HepG2 (cell line): ENCODE results near the gene POLE. TPM values are rescaled to one million over a fixed set of nuclear protein-coding genes. Genes with fewer than 3 reads are reported as not detected.

Experiments used
- ATAC-seq: fragments of 200-7000 bp; cut with Tn5 transposase; 3 replicates; pipeline ENCODE4 v1.9.1; 2020; ENCODE audit warnings: mild to moderate bottlenecking, moderate library complexity
- BruUV-seq: library from RNA; stranded (reverse); fragments of 400-500 nt; replicated peaks from 2 replicates; lab custom pipeline; 2021; lab: Mats Ljungman, UMichigan
- CTCF ChIA-PET: fragments of 300-600 bp; formaldehyde crosslinking; extraction: SDS; loops from one replicate; lab custom pipeline; 2021; ENCODE audit warnings: low total read pairs, inconsistent platforms, low intra/inter-chr PET ratio; lab: Yijun Ruan, JAX
- POLR2A ChIA-PET: fragments of 350-600 bp; sonication (Branson Sonifier 250); formaldehyde crosslinking; loops from one replicate; lab custom pipeline; 2020; ENCODE audit warnings: antibody characterized with exemption, inconsistent platforms; lab: Yijun Ruan, JAX
- DNase-seq: peaks from one replicate; pipeline ENCODE4 v3.0.0-alpha.2; 2015; ENCODE audit warnings: low spot score
- FAIRE-seq: peaks from 3 replicates; lab custom pipeline; 2011; peaks lifted over from hg19 to GRCh38; lab: Jason Lieb, UNC
- H2AFZ ChIP-seq: one replicate; pipeline ENCODE4 v1.6.1; 2011; ENCODE audit warnings: low read length, inconsistent platforms
- H3K27ac ChIP-seq: fragments of 300-600 bp; 3 replicates; pipeline ENCODE4 v1.8.0; 2011; ENCODE audit warnings: mixed run types, mild to moderate bottlenecking, mixed read lengths, low read length, inconsistent platforms; ENCODE audit not compliant: insufficient read depth; ENCODE audit errors: extremely low read length
- H3K27me3 ChIP-seq, 2 experiments: fragments of 200-600 bp in 1 of 2; 2 replicates in 1 of 2; 3 replicates in 1 of 2; pipeline versions ENCODE4 v1.6.0 to v1.8.0; 2011; ENCODE audit warnings: low read length in 2 of 2, mild to moderate bottlenecking in 2 of 2, moderate library complexity in 2 of 2, inconsistent platforms in 1 of 2; ENCODE audit not compliant: insufficient read depth in 2 of 2, control insufficient read depth in 1 of 2
- H3K36me3 ChIP-seq, 2 experiments: fragments of 200-600 bp in 1 of 2; replicated peaks in 1 of 2; 2 replicates in 1 of 2; 3 replicates in 1 of 2; pipeline versions ENCODE4 v1.5.1 to v1.8.0; 2011; ENCODE audit warnings: low read length in 2 of 2, inconsistent platforms in 1 of 2; ENCODE audit not compliant: insufficient read depth in 2 of 2, control insufficient read depth in 1 of 2
- H3K4me1 ChIP-seq: 2 replicates; pipeline ENCODE4 v1.5.1; 2012; ENCODE audit warnings: low read length, inconsistent platforms; ENCODE audit not compliant: insufficient read depth
- H3K4me2 ChIP-seq: 2 replicates; pipeline ENCODE4 v1.6.0; 2011; ENCODE audit warnings: low read depth, low read length, inconsistent platforms
- H3K4me3 ChIP-seq, 3 experiments: fragments of 200-600 bp in 1 of 3; sonication (generic), shearing (Covaris generic) in 1 of 3; replicated peaks in 1 of 3; 2 replicates each; pipeline ENCODE4 v1.5.1; 2011 to 2016; ENCODE audit warnings: low read length in 3 of 3, inconsistent platforms in 2 of 3, low read depth in 2 of 3, mild to moderate bottlenecking in 2 of 3, control low read depth in 1 of 3, mixed read lengths in 1 of 3; ENCODE audit not compliant: insufficient read depth in 1 of 3
- H3K79me2 ChIP-seq: one replicate; pipeline ENCODE4 v1.6.1; 2011; ENCODE audit warnings: low read length, inconsistent platforms; ENCODE audit not compliant: insufficient read depth
- H3K9ac ChIP-seq: 2 replicates; pipeline ENCODE4 v1.6.0; 2011; ENCODE audit warnings: mild to moderate bottlenecking, low read depth, low read length, inconsistent platforms; ENCODE audit not compliant: insufficient read depth
- H3K9me3 ChIP-seq: 2 replicates; pipeline ENCODE4 v1.5.1; 2012; ENCODE audit warnings: mild to moderate bottlenecking, low read length
- H4K20me1 ChIP-seq: 2 replicates; pipeline ENCODE4 v1.6.0; 2011; ENCODE audit warnings: inconsistent platforms, mild to moderate bottlenecking, low read length, moderate library complexity; ENCODE audit not compliant: insufficient read depth
- AGO1 ChIP-seq: fragments of 200-400 bp; formaldehyde crosslinking; IDR thresholded peaks from 2 replicates; pipeline ENCODE4 v1.6.1; 2017; ENCODE audit warnings: mild to moderate bottlenecking, low read depth, low read length, moderate library complexity; ENCODE audit not compliant: poor library complexity, severe bottlenecking
- AGO2 ChIP-seq: fragments of 200-400 bp; formaldehyde crosslinking; optimal IDR thresholded peaks from 2 replicates; pipeline ENCODE3; 2017; ENCODE audit warnings: mild to moderate bottlenecking, low read depth, low read length, moderate library complexity
- AKAP8 ChIP-seq: sonication (generic); formaldehyde crosslinking; IDR thresholded peaks from 2 replicates; pipeline ENCODE4 v1.5.1; 2020; ENCODE audit warnings: mild to moderate bottlenecking, missing genetic modification reagents
- DDIT3 ChIP-seq: sonication (generic); formaldehyde crosslinking; IDR thresholded peaks from 2 replicates; pipeline ENCODE4 v1.4.0; 2020; ENCODE audit warnings: mild to moderate bottlenecking, missing genetic modification reagents
- DRAP1 ChIP-seq: IDR thresholded peaks from 2 replicates; pipeline ENCODE4 v1.6.1; 2016; ENCODE audit warnings: missing genetic modification reagents, missing compliant biosample characterization
- HHEX ChIP-seq: IDR thresholded peaks from 2 replicates; pipeline ENCODE4 v1.6.1; 2016; ENCODE audit warnings: control low read depth
- HOXA3 ChIP-seq: sonication (generic); formaldehyde crosslinking; IDR thresholded peaks from 2 replicates; pipeline ENCODE4 v1.5.0; 2020; ENCODE audit warnings: missing genetic modification reagents
- IRX3 ChIP-seq: sonication (generic); formaldehyde crosslinking; IDR thresholded peaks from 2 replicates; pipeline ENCODE4 v1.8.1; 2023; ENCODE audit warnings: mild to moderate bottlenecking, low read depth, missing genetic modification reagents, borderline replicate concordance
- ZNF296 ChIP-seq: sonication (generic); formaldehyde crosslinking; conservative IDR thresholded peaks from 2 replicates; pipeline ENCODE4 v1.5.0; 2020; ENCODE audit warnings: mild to moderate bottlenecking, missing genetic modification reagents
- ZNF432 ChIP-seq: sonication (generic); formaldehyde crosslinking; IDR thresholded peaks from 2 replicates; pipeline ENCODE4 v1.5.0; 2020; ENCODE audit warnings: missing genetic modification reagents, mild to moderate bottlenecking, borderline replicate concordance
- ZNF484 ChIP-seq: sonication (generic); formaldehyde crosslinking; IDR thresholded peaks from 2 replicates; pipeline ENCODE4 v1.5.1; 2020; ENCODE audit warnings: mild to moderate bottlenecking, low read depth, missing genetic modification reagents, borderline replicate concordance
- ZNF597 ChIP-seq: sonication (generic); formaldehyde crosslinking; IDR thresholded peaks from 2 replicates; pipeline ENCODE4 v1.5.0; 2020; ENCODE audit warnings: missing genetic modification reagents
- ZNF672 ChIP-seq: sonication (generic); formaldehyde crosslinking; IDR thresholded peaks from 2 replicates; pipeline ENCODE4 v1.8.1; 2022; ENCODE audit warnings: missing genetic modification reagents
- ZNF839 ChIP-seq: sonication (generic); formaldehyde crosslinking; IDR thresholded peaks from 2 replicates; pipeline ENCODE4 v1.4.0; 2020; ENCODE audit warnings: missing genetic modification reagents, mild to moderate bottlenecking, borderline replicate concordance
- WGBS: methylation state at CpG from one replicate; pipeline ENCODE4 v1.1.6; 2017; ENCODE audit warnings: low lambda C conversion rate; 5-methylcytosine and 5-hydroxymethylcytosine counted together
- in situ Hi-C: cut with HindIII; loops from 2 replicates; pipeline ENCODE4 v1.10.0; 2017; ENCODE audit warnings: low pct_unique_long_range_greater_than_20kb; ENCODE audit not compliant: extremely low pct_ligation_motif_present
- intact Hi-C: fragments of 100-400 bp; cut with micrococcal nuclease; formaldehyde crosslinking; loops from one replicate; pipeline ENCODE4 v1.10.0; 2022; ENCODE audit not compliant: unreplicated experiment
- polyA plus RNA-seq, 8 experiments: library from polyadenylated mRNA; depleted of rRNA in 3 of 8; stranded (reverse) in 7 of 8; unstranded in 1 of 8; fragments of >200 nt; fragmentation: Illumina TruSeq in 4 of 8; extraction: Trizol in 4 of 8; gene quantifications; 2 replicates each; pipeline versions ENCODE4 v1.2.1 to v1.2.3, GENCODE V29; 2011 to 2016; ENCODE audit warnings: low read depth in 4 of 8, missing spikeins in 1 of 8, mixed read lengths in 1 of 8; ENCODE audit not compliant: insufficient read depth in 1 of 8
- total RNA-seq, 5 experiments: library from RNA; depleted of rRNA; stranded (reverse); fragments of >200 nt; fragmentation: Illumina TruSeq; extraction: Trizol; gene quantifications; 2 replicates each; pipeline ENCODE4 v1.2.3, GENCODE V29; 2016; ENCODE audit warnings: low read depth in 1 of 5

The POLE gene
- total and polyA plus RNA-seq, 2 of the 13 experiments (the other 11 are each of a cell fraction or from before 2014, with no cell fraction given): 25.3 to 52.2 TPM

- Histone ChIP-seq H2AFZ (no peak overlapping the region), H4K20me1 (no peaks in the 10 kb centered on the region; the same call in 1 of the 2 replicates), H3K9ac (no peak overlapping the region), H3K4me3 (no peak overlapping the region), H3K79me2 (no peaks in the 10 kb centered on the region), H3K4me2 (no peak overlapping the region), H3K27me3 (no peaks in the 10 kb centered on the region), H3K27ac (no peak overlapping the region), H3K9me3 (peaks cover 10% of the 10 kb centered on the region), H3K36me3 (peaks cover 7 to 17% of the 10 kb centered on the region in 2 experiments; a peak in 3 of 5 replicates), H3K4me1 (peaks cover 10% of the 10 kb centered on the region)
- CTCF ChIA-PET: no interaction called here
- in situ Hi-C loops: no loop called here
- 81% methylated on average over 7 of the region's 21 CpGs for WGBS
- intact Hi-C loops: no loop called here
- ATAC-seq (no peak), DNase-seq (no peak), FAIRE-seq (no peak)
- no peak for TF ChIP-seq DRAP1 (CRISPR knock-in tag)
- no peak for TF ChIP-seq ZNF672
- peak; percentile 88 for TF ChIP-seq AGO2
- TF ChIP-seq ZNF432 (CRISPR knock-in tag): no peak
- POLR2A ChIA-PET: no interaction called here
- TSS peak; percentile 39 for BruUV-seq
Observed at GRCh38 chr12:132621657-132622435, 65.3 kb downstream of the POLE start.

- DNase-seq (no peak), FAIRE-seq (no peak), ATAC-seq (no peak)
- Histone ChIP-seq H3K36me3 (peaks cover 7 to 13% of the 10 kb centered on the region in 2 experiments; a peak in 3 of 5 replicates), H3K4me2 (no peak overlapping the region), H3K27me3 (peaks cover 0 to under 1% of the 10 kb centered on the region in 2 experiments; a peak in 1 of 5 replicates), H3K79me2 (no peaks in the 10 kb centered on the region), H3K27ac (no peak overlapping the region), H3K9me3 (peaks cover 18% of the 10 kb centered on the region), H2AFZ (no peak overlapping the region), H3K4me1 (peaks cover 10% of the 10 kb centered on the region), H3K4me3 (no peak overlapping the region), H4K20me1 (no peaks in the 10 kb centered on the region; the same call in 1 of the 2 replicates), H3K9ac (no peak overlapping the region)
- WGBS: 83% methylated on average over 11 of the region's 28 CpGs
- in situ Hi-C loops (no loop called here), intact Hi-C loops (no loop called here)
- POLR2A ChIA-PET: no interaction called here
- CTCF ChIA-PET: no interaction called here
- no TSS peak for BruUV-seq
- no peak for TF ChIP-seq DDIT3 (CRISPR knock-in tag)
- TF ChIP-seq AKAP8 (CRISPR knock-in tag): peak; percentile 63; the same call in 1 of the 2 replicates
- TF ChIP-seq HOXA3: 0 out of 2 replicates have a peak, but pooled peaks have one; percentile 5
- TF ChIP-seq IRX3 (CRISPR knock-in tag): no peak
- TF ChIP-seq AGO1: peak; percentile 20
- no peak for TF ChIP-seq ZNF484 (CRISPR knock-in tag)
- no peak for TF ChIP-seq ZNF839 (CRISPR knock-in tag)
- no peak for TF ChIP-seq ZNF296 (CRISPR knock-in tag)
- TF ChIP-seq HHEX (CRISPR knock-in tag): no peak
- no peak for TF ChIP-seq ZNF597 (CRISPR knock-in tag)
Observed at GRCh38 chr12:132620899-132621656, 66.1 kb downstream of the POLE start.
